CD4-positive, alpha-beta T cell treated with Interleukin-4 for 4 hours (primary cell): Measurements from ENCODE around the gene NQO2.
"Not testable (repeated sequence)": the region's sequence is repeated elsewhere in the genome, so short reads cannot be mapped to it uniquely, and the experiment has no call there.

Experiments
- DNase-seq: peaks from one replicate; pipeline ENCODE4 v3.0.0-alpha.2; 2020

NQO2 gene

GRCh38 chr6:3016473-3017280 is 17.0 kb downstream of the NQO2 start:
- no peak for DNase-seq

DNA sequence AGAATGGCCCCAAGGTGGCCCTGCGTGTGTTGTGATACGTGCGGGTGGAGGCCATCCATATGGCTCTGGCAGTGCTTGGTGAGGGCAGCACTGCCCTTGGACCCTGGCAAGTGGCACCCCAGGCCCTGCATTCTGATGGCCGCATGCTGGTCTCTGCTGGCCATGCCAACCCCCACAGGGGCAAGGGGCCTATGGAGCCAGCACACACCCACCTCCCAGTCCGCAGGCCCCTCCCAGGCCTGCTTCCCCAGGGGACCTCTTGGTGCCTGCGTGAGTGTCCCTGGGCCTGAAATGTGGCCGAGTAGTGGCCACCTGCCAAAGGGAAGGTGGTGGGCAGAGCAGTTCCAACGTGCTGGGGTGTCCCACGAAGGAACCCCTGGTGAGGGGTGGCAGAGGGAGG is 17.6 kb downstream of the NQO2 start:
- no peak for DNase-seq

- no peak for DNase-seq
These were observed 19.4 kb downstream of the NQO2 start for GRCh38 chr6:3019065-3019464.

GRCh38 chr6:3019749-3020320 is 20.1 kb downstream of the NQO2 start:
- no peak for DNase-seq

DNA sequence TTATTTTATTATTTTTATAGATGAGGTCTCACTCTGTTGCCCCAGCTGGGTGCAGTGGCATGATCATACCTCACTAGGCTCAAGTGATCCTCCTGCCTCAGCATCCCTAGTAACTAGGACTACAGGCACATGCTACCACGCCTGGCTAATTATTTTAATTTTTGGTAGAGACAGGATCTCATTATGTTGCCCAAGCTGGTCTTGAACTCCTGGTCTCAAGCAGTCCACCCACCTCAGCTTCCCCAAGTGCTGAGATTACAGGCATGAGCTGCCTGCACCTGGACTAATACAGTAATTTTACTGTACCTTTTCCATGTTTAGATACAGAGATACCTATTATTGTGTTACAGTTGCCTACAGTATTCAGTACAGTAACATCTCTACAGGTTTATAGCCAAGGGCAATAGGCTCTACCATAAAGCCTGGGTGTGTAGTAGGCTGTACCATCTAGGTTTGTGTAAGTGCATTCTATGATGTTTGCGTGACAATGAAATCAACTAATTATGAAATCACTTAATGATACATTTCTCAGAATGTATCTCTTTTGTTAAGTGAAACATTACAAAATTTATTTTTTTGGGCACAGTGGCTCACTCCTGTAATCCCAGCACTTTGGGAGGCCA is 21.4 kb downstream of the NQO2 start:
- not testable (repeated sequence) for DNase-seq

DNA sequence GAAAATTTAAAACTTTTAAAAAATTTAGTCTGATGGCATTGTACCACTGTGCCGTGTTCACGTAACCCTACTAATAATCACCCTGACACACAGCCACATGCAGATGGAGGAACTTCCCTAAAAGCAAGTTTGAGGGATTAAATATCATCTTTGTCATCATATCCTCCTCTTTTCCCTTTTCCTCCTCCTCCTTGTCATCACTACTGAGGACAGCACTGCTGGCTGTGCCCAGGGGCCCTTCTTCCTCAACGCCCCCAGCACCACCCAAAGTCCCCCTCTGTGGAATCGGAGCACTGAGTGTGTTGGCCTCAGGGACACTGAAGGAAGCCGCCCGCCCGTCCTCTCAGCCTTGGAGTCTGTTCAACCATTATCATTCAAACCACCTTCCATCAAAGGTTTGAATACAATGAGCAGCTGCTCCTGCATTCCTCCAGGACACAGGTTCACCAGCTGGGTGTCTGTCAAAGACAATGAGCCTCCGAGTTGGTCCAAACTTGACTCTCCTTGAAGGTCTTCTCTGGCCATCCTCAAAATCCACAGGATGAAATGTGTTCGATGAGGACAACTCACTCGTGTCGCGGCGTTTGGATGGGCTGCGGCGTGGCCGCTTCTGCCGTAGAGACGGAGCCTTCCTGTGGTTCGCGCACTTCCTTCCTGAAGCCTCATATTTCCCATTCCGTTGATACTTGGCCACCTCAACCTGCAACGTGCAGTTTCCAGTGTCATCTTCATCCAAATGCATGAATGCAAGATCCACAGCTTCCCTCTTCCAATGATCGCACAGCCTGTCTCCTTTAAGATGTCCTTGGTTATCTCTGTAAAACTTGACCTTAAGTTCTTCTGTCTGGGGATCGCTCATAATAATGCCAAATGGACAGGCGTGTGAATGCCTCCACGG is 23.3 kb downstream of the NQO2 start:
- DNase-seq: peak; percentile 48

GRCh38 chr6:3023663-3024483 is 24.2 kb downstream of the NQO2 start:
- DNase-seq: peak; percentile 93

DNA sequence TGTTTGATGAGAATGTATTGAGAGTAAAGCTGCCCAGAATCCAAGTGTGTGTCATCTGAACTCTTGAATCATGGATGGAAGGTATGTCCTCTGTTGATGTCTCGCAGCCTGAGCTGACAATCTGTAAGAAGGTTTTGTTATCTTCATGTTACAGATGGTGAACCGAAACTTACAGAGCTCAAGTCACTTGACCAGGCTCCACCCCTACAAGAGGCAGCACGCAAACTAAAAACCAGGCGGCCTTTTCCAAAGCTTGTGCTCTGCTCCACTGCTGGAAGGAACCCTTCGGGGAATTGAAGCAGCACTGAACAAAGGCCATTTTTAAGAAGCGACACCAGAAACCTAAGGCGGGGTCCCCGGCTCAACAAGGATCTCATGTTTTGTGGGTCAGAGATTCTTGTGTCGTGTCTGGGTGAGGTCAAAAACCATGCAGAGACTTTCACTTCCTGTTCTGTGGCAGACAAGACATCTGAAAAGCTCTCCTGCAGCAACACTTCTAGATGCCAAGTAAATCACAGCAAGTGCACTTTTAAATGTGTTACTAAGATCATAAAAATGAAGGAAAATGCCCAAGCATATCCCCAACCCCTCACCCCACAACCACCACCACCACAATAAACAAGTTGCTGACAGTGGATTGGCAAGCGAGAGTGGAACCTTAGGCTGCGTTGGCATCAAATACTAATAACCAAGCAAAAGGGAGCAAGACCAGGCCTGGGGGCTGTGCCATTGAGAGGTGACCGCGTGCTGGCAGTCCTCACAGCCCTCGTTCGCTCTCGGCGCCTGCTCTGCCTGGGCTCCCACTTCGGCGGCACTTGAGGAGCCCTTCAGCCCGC is 27.3 kb downstream of the NQO2 start:
- DNase-seq: peak; percentile 54

DNA sequence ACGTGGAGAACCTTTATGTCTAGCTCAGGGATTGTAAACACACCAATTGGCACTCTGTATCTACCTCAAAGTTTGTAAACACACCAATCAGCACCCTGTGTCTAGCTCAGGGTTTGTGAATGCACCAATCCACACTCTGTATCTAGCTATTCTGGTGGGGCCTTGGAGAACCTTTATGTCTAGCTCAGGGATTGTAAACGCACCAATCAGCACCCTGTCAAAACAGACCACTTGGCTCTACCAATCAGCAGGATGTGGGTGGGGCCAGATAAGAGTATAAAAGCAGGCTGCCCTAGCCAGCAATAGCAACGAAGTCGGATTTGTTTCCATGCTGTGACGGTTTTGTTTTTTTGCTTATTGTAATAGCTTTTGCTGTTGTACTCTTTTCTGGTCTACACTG is 28.5 kb downstream of the NQO2 start:
- not testable (repeated sequence) for DNase-seq

DNA sequence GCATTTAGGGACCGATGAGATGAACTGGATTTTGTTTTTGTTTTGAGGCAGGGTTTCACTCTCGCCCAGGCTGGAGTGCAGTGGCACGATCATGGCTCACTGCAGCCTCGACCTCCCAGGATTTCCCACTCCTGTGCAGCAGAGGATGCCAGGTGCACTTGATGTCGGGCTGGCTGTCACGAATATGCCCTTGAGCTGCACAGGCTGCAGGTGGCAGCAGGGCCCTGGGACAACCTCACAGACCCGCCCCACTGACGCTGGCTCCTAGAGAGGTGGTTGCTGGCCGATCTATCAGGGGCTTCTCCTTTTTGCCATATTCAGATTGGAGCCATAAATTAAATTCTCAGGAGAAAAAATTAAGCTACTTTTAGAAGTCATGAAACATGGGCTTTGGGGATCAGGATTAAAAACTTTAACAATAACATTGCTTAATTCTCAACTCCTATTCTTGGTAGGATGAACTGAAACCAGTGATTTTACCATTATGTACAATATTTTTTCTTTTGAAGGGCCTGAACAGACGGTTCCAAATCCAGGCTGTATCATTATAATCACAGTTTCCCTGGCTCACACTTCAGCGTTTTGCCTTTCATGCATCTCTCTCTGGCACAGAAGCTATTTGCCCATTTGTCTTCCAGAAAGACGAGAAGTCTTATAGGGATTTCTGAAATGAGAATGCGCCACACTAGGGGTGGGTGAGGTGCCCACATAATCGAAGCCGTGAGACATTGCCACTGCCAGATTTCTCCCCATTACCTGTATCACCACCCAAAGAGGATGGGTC is 32.4 kb downstream of the NQO2 start:
- no peak for DNase-seq

DNA sequence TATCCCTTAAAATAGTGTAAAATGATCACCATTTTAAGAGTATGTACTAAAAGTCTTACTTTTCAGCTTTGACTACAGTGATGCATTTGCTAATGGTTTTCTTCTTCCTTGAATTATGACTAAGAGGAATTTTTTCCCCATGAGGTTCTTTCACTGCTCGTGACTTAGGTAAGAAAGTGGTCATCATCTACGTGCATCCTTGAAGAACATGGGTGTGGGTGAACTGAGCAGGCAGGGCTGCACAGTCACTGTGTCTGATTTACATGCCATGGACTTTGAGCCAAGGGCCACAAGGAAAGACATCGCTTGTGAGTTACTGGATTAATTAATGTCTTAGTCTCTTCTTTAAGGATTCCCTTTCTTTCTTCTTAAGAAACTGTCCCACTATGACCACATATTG is 33.3 kb downstream of the NQO2 start:
- no peak for DNase-seq

DNA sequence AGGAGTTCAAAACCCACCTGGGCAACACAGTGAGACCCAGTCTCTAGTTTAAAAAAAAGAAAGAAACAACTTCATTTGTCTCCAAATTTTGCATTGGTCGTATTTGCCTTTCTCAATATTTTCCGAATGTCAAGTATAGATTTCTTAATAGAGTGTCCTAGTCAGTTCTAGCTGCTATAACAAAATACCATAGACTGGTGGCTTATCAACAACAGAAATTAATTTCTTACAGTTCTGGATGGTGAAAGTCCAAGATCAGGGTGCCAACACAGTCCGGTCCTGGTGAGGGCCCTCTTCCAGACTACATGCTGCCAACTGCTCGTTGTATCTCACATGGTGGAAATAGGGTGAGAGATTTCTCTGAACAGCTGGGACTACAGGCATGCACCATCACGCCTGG is 34.0 kb downstream of the NQO2 start:
- no peak for DNase-seq

GRCh38 chr6:3035397-3035796 is 35.7 kb downstream of the NQO2 start:
- no peak for DNase-seq

- DNase-seq: no peak
These were observed 37.4 kb downstream of the NQO2 start for GRCh38 chr6:3036861-3037637.

DNA sequence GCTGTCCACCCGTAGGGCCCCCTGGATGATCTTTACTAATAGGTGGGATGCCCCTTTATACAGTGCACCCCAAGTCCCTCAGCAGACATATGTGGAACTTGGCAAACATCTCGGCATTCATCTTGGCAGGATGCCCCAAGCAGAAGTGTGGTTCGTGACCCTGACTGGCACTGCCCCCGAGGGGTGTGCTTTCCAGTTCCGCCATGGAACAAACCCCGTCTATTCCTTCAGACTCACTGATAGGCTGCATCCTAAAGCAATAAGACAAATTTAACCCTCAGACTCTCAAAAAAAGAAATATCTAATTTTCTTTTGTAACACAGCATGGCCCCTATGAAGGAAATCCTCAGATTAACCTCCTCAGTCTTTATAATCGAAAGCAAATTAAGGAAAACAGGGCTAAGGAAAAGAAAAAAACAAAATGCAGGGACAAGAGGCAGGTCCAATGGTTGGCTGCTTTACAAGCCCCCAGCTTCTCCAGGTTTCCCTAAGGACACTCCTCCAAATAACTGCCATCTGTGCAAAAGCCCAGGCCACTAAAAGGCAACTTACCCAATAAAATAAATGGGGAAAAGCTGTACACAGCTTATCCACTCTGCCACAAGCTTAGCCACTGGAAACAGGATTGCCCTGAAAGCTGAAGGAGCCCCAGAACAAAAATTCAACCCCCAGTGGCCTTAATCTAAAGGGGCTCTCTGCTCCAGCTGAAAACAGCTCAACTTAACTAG is 38.1 kb downstream of the NQO2 start:
- DNase-seq: no peak

DNA sequence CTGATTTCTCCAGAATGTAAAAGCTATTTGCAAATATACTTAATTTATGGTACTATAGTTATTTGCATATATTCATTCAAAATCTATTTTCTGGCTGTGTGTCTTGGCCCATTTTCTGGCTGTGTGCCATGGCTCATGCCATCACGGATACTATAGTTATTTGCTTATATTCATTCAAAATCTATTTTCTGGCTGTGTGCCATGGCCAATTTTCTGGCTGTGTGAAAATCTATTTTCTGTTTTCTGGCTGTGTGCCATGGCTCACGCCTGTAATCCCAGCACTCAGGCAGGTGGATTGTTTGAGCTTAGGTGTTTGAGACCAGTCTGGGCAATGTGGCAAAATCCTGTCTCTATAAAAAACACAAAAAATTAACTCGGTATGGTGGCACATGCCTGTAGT is 39.7 kb downstream of the NQO2 start:
- no peak for DNase-seq

DNA sequence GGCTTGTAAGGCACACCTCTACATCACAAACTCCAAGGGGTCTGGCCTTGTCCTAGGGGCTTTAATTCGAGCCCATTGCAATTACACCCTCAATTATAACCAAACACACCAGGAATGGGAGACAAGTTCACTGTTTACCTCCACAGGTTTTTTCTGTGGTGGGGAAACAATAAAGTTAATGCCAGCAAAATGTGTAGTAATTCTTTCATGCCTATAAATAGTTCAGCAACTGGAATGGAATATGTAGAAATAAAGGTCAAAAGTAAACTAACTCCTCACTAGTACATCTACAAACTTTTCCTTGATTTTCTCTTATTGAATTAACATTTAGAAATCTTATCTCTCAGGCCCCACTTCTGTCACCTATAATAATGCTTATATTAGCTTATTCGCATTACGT is 41.5 kb downstream of the NQO2 start:
- no peak for DNase-seq

GRCh38 chr6:3041606-3042005 is 41.9 kb downstream of the NQO2 start:
- no peak for DNase-seq

DNA sequence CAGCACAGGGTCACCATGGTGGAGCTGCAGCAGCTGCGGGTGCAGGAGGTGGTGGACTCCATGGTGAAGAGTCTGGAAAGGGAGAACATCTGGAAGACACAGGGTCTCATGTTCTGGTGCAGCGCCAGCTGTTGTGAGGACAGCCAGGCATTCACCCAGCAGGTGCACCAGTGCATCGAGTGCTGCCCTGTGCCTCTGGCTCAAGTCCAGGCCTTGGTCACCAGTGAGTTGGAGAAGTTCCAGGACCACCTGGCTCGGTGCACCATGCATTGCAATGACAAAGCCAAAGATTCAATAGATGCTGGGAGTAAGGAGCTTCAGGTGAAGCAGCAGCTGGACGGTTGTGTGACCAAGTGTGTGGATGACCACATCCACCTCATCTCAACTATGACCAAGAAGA is 45.7 kb downstream of the NQO2 start:
- DNase-seq: no peak
